Stimulated activated CD8-positive, alpha-beta memory T cell treated with anti-CD3 and anti-CD28 coated beads, Interleukin-4, amount 100 ng/mL, for 1 hour (primary cell): ENCODE data around the gene ME3.
"Not testable (repeated sequence)": the region's sequence is repeated elsewhere in the genome, so short reads cannot be mapped to it uniquely, and the experiment has no call there.

Source experiments
- DNase-seq, 2 donors: peaks; one replicate each; pipeline ENCODE4 v3.0.0-alpha.2; 2020; ENCODE audit warnings: low read depth in 2 of 2, low spot score in 1 of 2

ME3 gene

GRCh38 chr11:86443415-86443814 is 229.0 kb downstream of the ME3 start:
- DNase-seq = no peak

- DNase-seq = no peak
Observed at GRCh38 chr11:86442827-86443226, 229.6 kb downstream of the ME3 start.

- DNase-seq = no peak
Observed at GRCh38 chr11:86442420-86442819, 230.0 kb downstream of the ME3 start.

GRCh38 chr11:86440843-86441242 is 231.6 kb downstream of the ME3 start:
- no peak for DNase-seq

- DNase-seq = no peak
Observed at GRCh38 chr11:86440305-86440716, 232.1 kb downstream of the ME3 start.

GRCh38 chr11:86438685-86439084 is 233.7 kb downstream of the ME3 start:
- no peak for DNase-seq

GRCh38 chr11:86435711-86436110 is 236.7 kb downstream of the ME3 start:
- no peak for DNase-seq

GRCh38 chr11:86433361-86434095 is 238.9 kb downstream of the ME3 start:
- not testable (repeated sequence) for DNase-seq

- no peak for DNase-seq
Observed at GRCh38 chr11:86431258-86431657, 241.2 kb downstream of the ME3 start.

GRCh38 chr11:86427441-86427840 is 245.0 kb downstream of the ME3 start:
- DNase-seq = no peak

- DNase-seq = not testable (repeated sequence)
Observed at GRCh38 chr11:86423488-86423887, 248.9 kb downstream of the ME3 start.

GRCh38 chr11:86422371-86422770 is 250.0 kb downstream of the ME3 start:
- DNase-seq = no peak

- DNase-seq = no peak
Observed at GRCh38 chr11:86421946-86422345, 250.5 kb downstream of the ME3 start.

GRCh38 chr11:86418917-86419316 is 253.5 kb downstream of the ME3 start:
- DNase-seq = no peak

- DNase-seq = no peak
Observed at GRCh38 chr11:86418513-86418912, 253.9 kb downstream of the ME3 start.

- DNase-seq = no peak
Observed at GRCh38 chr11:86418106-86418505, 254.3 kb downstream of the ME3 start.

- DNase-seq = not testable (repeated sequence)
Observed at GRCh38 chr11:86416951-86417350, 255.5 kb downstream of the ME3 start.

GRCh38 chr11:86416494-86416893 is 255.9 kb downstream of the ME3 start:
- no peak for DNase-seq

GRCh38 chr11:86415026-86415425 is 257.4 kb downstream of the ME3 start:
- no peak for DNase-seq

- DNase-seq = no peak
Observed at GRCh38 chr11:86414032-86414431, 258.4 kb downstream of the ME3 start.

GRCh38 chr11:86408845-86409244 is 263.6 kb downstream of the ME3 start:
- DNase-seq = no peak

GRCh38 chr11:86403458-86403857 is 269.0 kb downstream of the ME3 start:
- no peak for DNase-seq

GRCh38 chr11:86398106-86398505 is 274.3 kb downstream of the ME3 start:
- no peak for DNase-seq
